CD4-positive, alpha-beta memory T cell (primary cell): ENCODE measurements around the gene METTL6. TPM values are rescaled to one million over a fixed set of nuclear protein-coding genes. Genes with fewer than 3 reads are reported as not detected.
"Not testable (repeated sequence)": the region's sequence is repeated elsewhere in the genome, so short reads cannot be mapped to it uniquely, and the experiment has no call there.

Experiments
- CTCF ChIA-PET: fragments of 350-600 bp; sonication (Branson Sonifier 250); formaldehyde crosslinking; loops from one replicate; lab custom pipeline; 2021; ENCODE audit warnings: inconsistent platforms; ENCODE audit not compliant: partially characterized antibody; lab: Charles Lee
- POLR2A ChIA-PET: fragments of 350-600 bp; sonication (Branson Sonifier 250); formaldehyde crosslinking; loops from one replicate; lab custom pipeline; 2021; ENCODE audit not compliant: partially characterized antibody; lab: Charles Lee
- DNase-seq, 5 donors: peaks; one replicate each; pipeline versions ENCODE4 v3.0.0 to v3.0.0-alpha.2; 2020 to 2022; ENCODE audit warnings: mixed read lengths in 1 of 5
- H3K27ac ChIP-seq: one replicate; pipeline ENCODE4 v1.7.0; 2013; ENCODE audit warnings: low read depth, low read length
- H3K27me3 ChIP-seq: 2 replicates; pipeline ENCODE4 v1.7.0; 2013; ENCODE audit warnings: mild to moderate bottlenecking, low read length, moderate library complexity; ENCODE audit not compliant: insufficient read depth
- H3K36me3 ChIP-seq: 2 replicates; pipeline ENCODE4 v1.7.0; 2013; ENCODE audit warnings: mild to moderate bottlenecking, low read length, moderate library complexity; ENCODE audit not compliant: insufficient read depth
- H3K4me1 ChIP-seq: 2 replicates; pipeline ENCODE4 v1.7.0; 2013; ENCODE audit warnings: mild to moderate bottlenecking, low read length, moderate library complexity; ENCODE audit not compliant: insufficient read depth
- H3K4me3 ChIP-seq, 2 donors: one replicate each; pipeline ENCODE4 v1.7.0; 2013; ENCODE audit warnings: low read length in 2 of 2, mild to moderate bottlenecking in 1 of 2
- H3K9me3 ChIP-seq, 2 donors: one replicate each; pipeline ENCODE4 v1.7.0; 2013; ENCODE audit warnings: low read length in 2 of 2, control low read depth in 1 of 2; ENCODE audit not compliant: control insufficient read depth in 1 of 2
- H3K27ac Mint-ChIP-seq, 7 donors: one replicate each; pipeline ENCODE4 v1.8.0; 2020 to 2021; ENCODE audit warnings: mixed read lengths in 7 of 7, mild to moderate bottlenecking in 6 of 7, inconsistent platforms in 3 of 7, moderate library complexity in 3 of 7
- H3K27me3 Mint-ChIP-seq, 2 donors: one replicate each; pipeline ENCODE4 v1.8.0; 2020 to 2021; ENCODE audit warnings: mixed read lengths in 2 of 2
- H3K36me3 Mint-ChIP-seq, 2 donors: one replicate each; pipeline ENCODE4 v1.8.0; 2020 to 2021; ENCODE audit warnings: mixed read lengths in 2 of 2, inconsistent platforms in 1 of 2, mild to moderate bottlenecking in 1 of 2
- H3K4me1 Mint-ChIP-seq, 4 donors: one replicate each; pipeline ENCODE4 v1.8.0; 2020 to 2021; ENCODE audit warnings: mixed read lengths in 4 of 4, mild to moderate bottlenecking in 1 of 4
- H3K4me3 Mint-ChIP-seq, 8 donors: one replicate each; pipeline ENCODE4 v1.8.0; 2020 to 2021; ENCODE audit warnings: mixed read lengths in 8 of 8, mild to moderate bottlenecking in 7 of 8, moderate library complexity in 6 of 8, inconsistent platforms in 3 of 8
- H3K9me3 Mint-ChIP-seq, 8 donors: one replicate each; pipeline ENCODE4 v1.8.0; 2020 to 2021; ENCODE audit warnings: mixed read lengths in 8 of 8, mild to moderate bottlenecking in 5 of 8, inconsistent platforms in 3 of 8, moderate library complexity in 1 of 8
- intact Hi-C: fragments of 100-400 bp; cut with micrococcal nuclease; formaldehyde crosslinking; loops from one replicate; pipeline ENCODE4 v1.15.1; 2023
- polyA plus RNA-seq, 2 donors: library from polyadenylated mRNA; unstranded; fragments of 300-500 nt; fragmentation: Illumina TruSeq; gene quantifications; one replicate each; pipeline ENCODE4 v1.2.3, GENCODE V29; 2021
- total RNA-seq, 2 experiments: library from RNA; stranded (reverse); gene quantifications; one replicate each; pipeline ENCODE4 v1.2.3, GENCODE V29; 2021

Gene METTL6
- total and polyA plus RNA-seq, 4 experiments from 2014 or later = 12.2 to 18.3 (median 17.3) TPM

DNA sequence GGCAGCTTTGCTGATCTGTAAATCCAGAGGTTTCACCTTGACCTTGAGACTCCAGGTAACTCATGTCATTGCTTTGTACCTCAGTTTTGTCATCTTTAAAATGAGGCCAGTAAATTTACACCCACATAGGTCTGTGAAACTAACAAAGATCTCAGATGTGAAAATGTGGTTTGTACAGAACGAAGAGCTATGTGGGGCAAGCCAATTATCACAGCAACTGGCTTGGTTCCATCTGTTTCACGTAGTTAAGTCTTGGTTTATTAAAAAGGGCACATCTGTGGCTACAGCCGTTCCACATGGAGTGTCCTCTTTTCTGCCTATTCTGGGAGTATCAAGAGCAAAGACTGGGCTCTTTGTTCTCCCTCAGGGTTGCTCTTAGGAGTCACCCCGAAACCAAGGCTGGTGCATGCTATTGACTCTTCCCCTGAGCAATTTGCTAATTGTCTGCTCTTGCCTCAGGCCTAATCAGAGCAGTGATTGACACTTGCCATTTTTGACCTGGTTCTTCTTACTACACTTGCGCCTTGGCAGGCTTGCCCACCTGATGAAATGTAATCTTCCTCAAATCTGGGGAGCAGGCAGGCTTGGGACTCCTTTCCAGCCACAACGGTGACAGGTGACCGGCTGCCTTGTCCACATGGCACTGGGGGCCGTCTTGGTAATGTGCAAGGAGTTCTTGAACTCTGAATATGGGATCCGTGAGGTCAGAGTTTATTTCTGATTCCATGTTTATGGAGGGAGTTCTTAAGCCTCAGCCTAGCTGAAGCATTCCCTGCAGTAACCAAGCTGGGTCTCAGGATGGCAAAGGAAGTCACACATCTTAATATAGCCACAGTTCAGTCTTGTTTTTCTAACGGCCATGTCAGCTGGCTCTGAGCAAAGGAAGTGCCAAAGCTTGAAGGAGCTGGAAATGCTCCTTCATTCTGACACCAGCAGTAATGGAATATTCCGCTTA, 40.2 kb upstream of the METTL6 start:
- Mint-ChIP-seq H3K27me3 (no peaks in the 10 kb centered on the region), H3K27ac (peak overlapping the region in 6 of 7 donors; percentile 0 to 68 (median 28)), H3K36me3 (peaks cover 6 to 10% of the 10 kb centered on the region in 2 donors), H3K4me3 (peak overlapping the region in 1 of 8 donors; percentile 4), H3K9me3 (no peaks in the 10 kb centered on the region), H3K4me1 (peaks cover 1 to 26% (median 8%) of the 10 kb centered on the region in 4 donors)
- DNase-seq = no peak
- intact Hi-C loops = no loop called here
- Histone ChIP-seq H3K4me3 (no peak overlapping the region), H3K27me3 (no peaks in the 10 kb centered on the region), H3K4me1 (no peaks in the 10 kb centered on the region), H3K27ac (no peak overlapping the region), H3K9me3 (no peaks in the 10 kb centered on the region), H3K36me3 (no peaks in the 10 kb centered on the region)
- POLR2A ChIA-PET = no interaction called here
- CTCF ChIA-PET = no interaction called here

DNA sequence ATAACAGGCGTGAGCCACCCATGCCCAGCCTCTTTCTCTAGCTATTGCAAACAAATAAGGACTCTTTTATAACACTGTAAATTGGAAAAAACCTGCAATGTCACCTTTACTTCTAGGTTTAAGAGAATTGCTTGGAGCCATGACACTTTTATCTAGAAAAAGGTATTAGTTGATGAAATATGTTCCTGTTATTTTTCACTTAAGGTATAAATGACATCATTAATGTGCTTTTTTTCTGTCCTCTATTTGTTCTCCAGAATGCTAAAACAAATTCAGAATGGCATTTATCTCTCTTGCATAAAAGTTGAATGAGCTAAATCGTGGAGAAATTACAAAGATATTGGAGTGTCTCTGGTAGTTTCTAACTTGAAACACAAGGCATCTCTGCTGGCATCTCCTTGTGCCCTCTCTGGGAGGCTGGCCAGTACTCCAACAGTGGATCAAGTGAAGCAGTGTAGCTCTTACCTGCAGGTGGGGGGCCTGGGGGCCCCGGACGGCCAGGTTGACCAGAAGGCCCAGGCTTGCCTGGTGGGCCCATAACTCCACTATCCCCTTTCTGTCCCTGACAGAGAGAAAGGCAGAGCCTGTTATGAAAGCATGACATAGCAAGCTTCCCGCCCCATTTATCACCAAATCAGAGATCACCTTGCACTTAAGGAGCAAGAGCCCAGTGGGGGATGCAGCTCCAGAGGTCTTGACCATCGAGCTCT, 38.7 kb upstream of the METTL6 start:
- no peaks in the 10 kb centered on the region for H3K9me3 Mint-ChIP-seq
- ChIA-PET POLR2A (no interaction called here), CTCF (no interaction called here)
- H3K9me3 ChIP-seq = no peaks in the 10 kb centered on the region
- H3K4me3 Mint-ChIP-seq = no peak overlapping the region
- H3K36me3 ChIP-seq = no peaks in the 10 kb centered on the region
- peak overlapping the region in 1 of 7 donors; percentile 15 for H3K27ac Mint-ChIP-seq
- H3K4me1 ChIP-seq = peaks cover 10% of the 10 kb centered on the region
- no peak for DNase-seq
- H3K27me3 Mint-ChIP-seq = no peaks in the 10 kb centered on the region
- H3K4me3 ChIP-seq = no peak overlapping the region
- no peak overlapping the region for H3K27ac ChIP-seq
- H3K36me3 Mint-ChIP-seq = peaks cover 3 to 10% of the 10 kb centered on the region in 2 donors
- H3K4me1 Mint-ChIP-seq = peaks cover 8 to 39% (median 18%) of the 10 kb centered on the region in 4 donors
- H3K27me3 ChIP-seq = no peaks in the 10 kb centered on the region
- intact Hi-C loops = no loop called here

DNA sequence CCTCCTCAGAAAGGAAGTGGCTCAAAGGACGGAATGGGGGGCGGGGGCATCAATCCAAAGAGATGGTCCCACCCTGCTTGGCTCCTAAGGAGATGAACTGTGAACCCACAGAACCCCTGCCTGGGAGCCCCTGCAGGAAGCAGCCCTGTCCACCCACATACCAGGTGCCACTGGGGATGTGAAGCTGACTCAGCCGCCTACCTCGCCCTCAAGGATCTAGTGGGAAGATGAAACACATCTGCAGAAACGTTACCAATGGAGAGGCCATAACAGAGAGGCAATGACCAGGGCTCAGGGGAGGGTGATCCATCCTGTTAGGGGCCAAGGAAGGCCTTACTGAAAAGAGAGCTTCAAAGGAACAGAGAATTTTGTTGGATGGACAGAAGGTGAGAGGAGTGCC, 35.1 kb upstream of the METTL6 start:
- POLR2A ChIA-PET = no interaction called here
- H3K27ac ChIP-seq = no peak overlapping the region
- CTCF ChIA-PET = no interaction called here
- peaks cover 16% of the 10 kb centered on the region for H3K4me1 ChIP-seq
- intact Hi-C loops = no loop called here
- Mint-ChIP-seq H3K9me3 (no peaks in the 10 kb centered on the region), H3K27me3 (no peaks in the 10 kb centered on the region), H3K4me3 (peak overlapping the region in 2 of 8 donors; percentile 38 to 45), H3K36me3 (peaks cover 8 to 9% of the 10 kb centered on the region in 2 donors), H3K4me1 (peaks cover 20 to 46% (median 27%) of the 10 kb centered on the region in 4 donors), H3K27ac (peak overlapping the region in 3 of 7 donors; percentile 17 to 76 (median 60))
- DNase-seq = no peak
- H3K27me3 ChIP-seq = no peaks in the 10 kb centered on the region
- H3K36me3 ChIP-seq = no peaks in the 10 kb centered on the region
- H3K9me3 ChIP-seq = no peaks in the 10 kb centered on the region
- H3K4me3 ChIP-seq = no peak overlapping the region

DNA sequence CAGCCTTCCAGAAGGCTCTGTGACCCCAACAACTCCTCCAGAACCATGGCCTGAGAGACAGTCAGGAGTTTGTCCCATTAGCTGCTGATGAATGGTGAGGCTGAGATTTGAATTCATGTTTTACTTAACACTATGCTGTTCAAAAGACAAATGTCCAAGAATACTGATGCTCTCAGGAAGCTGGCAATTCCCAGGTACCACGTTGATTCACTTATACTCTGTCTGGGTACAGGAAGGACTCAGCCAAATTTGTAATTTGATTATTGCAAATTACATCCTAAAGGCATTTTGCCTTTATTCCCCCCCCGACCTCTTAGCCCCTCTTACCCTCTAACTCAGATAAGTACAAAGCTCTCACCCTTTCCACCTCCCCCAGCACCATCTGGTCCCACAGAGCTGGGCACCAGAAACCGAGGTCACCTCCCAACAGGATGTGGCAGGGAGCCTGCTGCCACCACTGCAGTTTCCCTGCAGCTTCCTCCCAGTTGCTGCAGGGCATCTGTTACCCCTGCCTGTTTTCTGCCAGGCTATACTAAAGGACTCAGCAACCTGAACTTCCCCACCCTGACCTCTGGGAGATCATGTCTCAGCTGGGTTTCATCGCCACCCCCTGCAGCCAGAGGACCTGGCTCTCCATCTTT, 33.7 kb upstream of the METTL6 start:
- Mint-ChIP-seq H3K27me3 (no peaks in the 10 kb centered on the region), H3K4me1 (peaks cover 18 to 37% (median 26%) of the 10 kb centered on the region in 4 donors), H3K36me3 (peaks cover 5 to 11% of the 10 kb centered on the region in 2 donors), H3K4me3 (peak overlapping the region in 6 of 8 donors; percentile 0 to 57 (median 38)), H3K27ac (peak overlapping the region in 5 of 7 donors; percentile 50 to 92 (median 72)), H3K9me3 (no peaks in the 10 kb centered on the region)
- peak in 2 of 5 donors; percentile 9 to 16 for DNase-seq
- POLR2A ChIA-PET = no interaction called here
- peaks cover 16% of the 10 kb centered on the region for H3K4me1 ChIP-seq
- no peaks in the 10 kb centered on the region for H3K27me3 ChIP-seq
- no peak overlapping the region for H3K4me3 ChIP-seq
- CTCF ChIA-PET = interaction anchor here (0.6 to 0.9 kb wide), 2 partner anchors 17 to 98 kb away, joined by 3 read pairs; no protein-coding TSS in a partner anchor
- H3K9me3 ChIP-seq = no peaks in the 10 kb centered on the region
- no peak overlapping the region for H3K27ac ChIP-seq
- H3K36me3 ChIP-seq = no peaks in the 10 kb centered on the region
- intact Hi-C loops = no loop called here

DNA sequence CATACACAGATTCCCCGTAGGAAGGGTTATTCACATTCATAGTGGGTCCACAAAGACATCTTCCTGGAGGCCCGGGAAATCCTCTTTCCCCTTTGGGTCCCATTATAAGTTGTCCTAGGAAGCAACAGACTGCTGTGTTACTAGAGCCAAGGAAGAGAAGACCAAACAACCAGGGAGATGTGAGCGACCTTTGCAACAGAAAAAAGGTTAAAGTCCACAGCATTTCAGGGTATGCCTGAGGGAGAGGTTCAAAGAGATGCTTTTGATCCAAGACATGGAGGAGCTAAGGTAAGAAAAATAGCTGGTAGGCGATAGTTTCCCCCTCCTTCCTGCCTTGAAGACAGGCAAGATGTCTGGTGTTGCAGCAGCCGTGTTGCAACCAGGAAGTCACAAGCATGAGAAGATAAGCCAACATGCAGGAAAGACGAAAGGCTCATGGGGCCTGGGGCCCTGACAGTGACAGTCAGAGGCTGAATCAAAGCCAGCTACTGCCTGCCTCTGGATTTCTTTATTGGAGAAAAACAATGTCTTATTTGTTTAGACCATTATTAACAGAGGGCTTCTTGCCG, 31.0 kb upstream of the METTL6 start:
- Mint-ChIP-seq H3K4me3 (no peak overlapping the region), H3K4me1 (peaks cover 18 to 32% (median 25%) of the 10 kb centered on the region in 4 donors), H3K27ac (peak overlapping the region in 1 of 7 donors; percentile 6), H3K9me3 (no peaks in the 10 kb centered on the region), H3K36me3 (peaks cover 5 to 8% of the 10 kb centered on the region in 2 donors), H3K27me3 (no peaks in the 10 kb centered on the region)
- Histone ChIP-seq H3K4me1 (peaks cover 16% of the 10 kb centered on the region), H3K27me3 (no peaks in the 10 kb centered on the region), H3K27ac (no peak overlapping the region), H3K36me3 (no peaks in the 10 kb centered on the region), H3K9me3 (no peaks in the 10 kb centered on the region), H3K4me3 (no peak overlapping the region)
- ChIA-PET CTCF (no interaction called here), POLR2A (no interaction called here)
- intact Hi-C loops = no loop called here
- no peak for DNase-seq

DNA sequence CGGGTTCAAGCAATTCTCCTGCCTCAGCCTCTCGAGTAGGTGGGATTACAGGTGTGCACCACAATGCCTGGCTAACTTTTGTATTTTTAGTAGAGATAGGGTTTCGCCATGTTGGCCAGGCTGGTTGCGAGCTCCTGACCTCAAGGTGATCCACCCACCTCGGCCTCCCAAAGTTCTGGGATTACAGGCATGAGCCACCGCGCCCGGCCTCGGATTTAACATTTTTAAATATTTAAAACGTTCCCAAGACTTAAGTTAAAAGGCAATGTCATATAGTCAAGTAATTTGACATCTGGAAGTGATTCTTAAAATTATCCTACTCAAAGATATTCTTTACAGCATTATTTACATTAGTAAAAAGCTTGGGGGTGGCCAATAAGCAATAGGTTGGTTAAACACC, 29.6 kb upstream of the METTL6 start:
- H3K4me1 ChIP-seq = peaks cover 14% of the 10 kb centered on the region
- POLR2A ChIA-PET, H3K4me3 ChIP-seq, H3K27ac ChIP-seq, H3K36me3 Mint-ChIP-seq, H3K4me3 Mint-ChIP-seq, H3K9me3 ChIP-seq, DNase-seq, H3K9me3 Mint-ChIP-seq, intact Hi-C loops, H3K27me3 ChIP-seq, H3K36me3 ChIP-seq, H3K27me3 Mint-ChIP-seq: not testable (repeated sequence)
- Mint-ChIP-seq H3K4me1 (peaks cover 16 to 21% (median 19%) of the 10 kb centered on the region in 4 donors), H3K27ac (peak overlapping the region in 2 of 7 donors; percentile 4 to 48)
- CTCF ChIA-PET = interaction anchor here (0.6 kb wide), 1 partner anchor 27 kb away, joined by 3 read pairs; no protein-coding TSS in a partner anchor
